ENCODE results near the gene C10orf71. TPM values are rescaled to one million over a fixed set of nuclear protein-coding genes. Genes with fewer than 3 reads are reported as not detected.

The C10orf71 gene
- total and polyA plus RNA-seq, 4 donors, result not detected

DNA sequence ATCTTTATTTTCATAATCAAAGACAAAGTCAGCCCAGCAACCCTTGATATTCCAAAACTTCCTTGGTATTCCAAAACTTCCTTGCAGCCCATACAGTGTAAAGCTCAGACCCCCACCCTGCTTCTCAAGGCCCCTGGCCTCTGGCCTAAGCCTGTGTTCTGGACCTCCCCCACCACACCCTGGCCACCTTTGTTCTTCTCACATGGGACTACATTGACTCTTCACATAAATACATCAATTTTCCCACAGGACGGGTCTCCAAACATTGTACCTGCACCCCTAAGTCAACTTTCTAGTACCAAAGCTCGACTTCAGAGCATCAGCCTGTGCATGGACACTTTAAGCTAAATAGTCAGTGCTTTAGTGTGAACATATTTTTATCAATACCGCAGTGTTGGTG lies 56.3 kb downstream of the C10orf71 start:
- H3K36me3 ChIP-seq (ENCODE audit: control insufficient read depth in 4 of 4, insufficient read depth in 4 of 4, low read length in 4 of 4), result no peaks in the 10 kb centered on the region
- TF ChIP-seq, protein P1, sequence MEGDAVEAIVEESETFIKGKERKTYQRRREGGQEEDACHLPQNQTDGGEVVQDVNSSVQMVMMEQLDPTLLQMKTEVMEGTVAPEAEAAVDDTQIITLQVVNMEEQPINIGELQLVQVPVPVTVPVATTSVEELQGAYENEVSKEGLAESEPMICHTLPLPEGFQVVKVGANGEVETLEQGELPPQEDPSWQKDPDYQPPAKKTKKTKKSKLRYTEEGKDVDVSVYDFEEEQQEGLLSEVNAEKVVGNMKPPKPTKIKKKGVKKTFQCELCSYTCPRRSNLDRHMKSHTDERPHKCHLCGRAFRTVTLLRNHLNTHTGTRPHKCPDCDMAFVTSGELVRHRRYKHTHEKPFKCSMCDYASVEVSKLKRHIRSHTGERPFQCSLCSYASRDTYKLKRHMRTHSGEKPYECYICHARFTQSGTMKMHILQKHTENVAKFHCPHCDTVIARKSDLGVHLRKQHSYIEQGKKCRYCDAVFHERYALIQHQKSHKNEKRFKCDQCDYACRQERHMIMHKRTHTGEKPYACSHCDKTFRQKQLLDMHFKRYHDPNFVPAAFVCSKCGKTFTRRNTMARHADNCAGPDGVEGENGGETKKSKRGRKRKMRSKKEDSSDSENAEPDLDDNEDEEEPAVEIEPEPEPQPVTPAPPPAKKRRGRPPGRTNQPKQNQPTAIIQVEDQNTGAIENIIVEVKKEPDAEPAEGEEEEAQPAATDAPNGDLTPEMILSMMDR (IDR thresholded peaks at IDR 0.05; ENCODE audit: control extremely low read depth, extremely low read depth), result no peak
- WGBS, 2 donors, result 90 to 95% methylated on average over 3 of the region's 3 CpGs

DNA sequence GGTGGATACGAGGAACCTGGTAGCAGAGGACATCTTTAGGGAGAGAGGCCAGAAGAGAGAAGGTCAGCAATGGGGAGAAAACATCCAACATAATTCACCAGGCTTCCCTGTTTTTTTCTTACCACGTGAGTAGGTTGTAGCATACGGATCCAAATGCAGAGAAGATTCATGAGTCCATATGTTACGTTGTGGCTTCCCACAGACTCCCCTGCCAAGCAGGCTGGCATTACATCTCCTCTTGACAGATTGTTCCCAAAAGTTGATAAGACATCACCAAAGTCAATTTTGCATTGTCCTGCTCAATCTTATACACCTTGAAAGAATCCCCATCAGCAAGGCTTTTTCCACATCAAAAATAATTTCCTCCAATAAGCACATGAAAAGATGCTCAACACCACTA lies 57.2 kb downstream of the C10orf71 start:
- Histone ChIP-seq H3K4me1 (ENCODE audit: control insufficient read depth in 5 of 5, insufficient read depth in 5 of 5, low read length in 5 of 5) (peaks cover 0 to 10% (median 5%) of the 10 kb centered on the region in 5 donors), H3K36me3 (ENCODE audit: control insufficient read depth in 4 of 4, insufficient read depth in 4 of 4, low read length in 4 of 4) (no peaks in the 10 kb centered on the region), H3K9ac (ENCODE audit: insufficient read depth in 1 of 2, low read length in 2 of 2) (no peak overlapping the region), H3K27ac (ENCODE audit: low read depth in 1 of 2, low read length in 1 of 2) (no peak overlapping the region), H3K27me3 (ENCODE audit: control insufficient read depth in 3 of 3, insufficient read depth in 3 of 3, low read length in 2 of 3) (no peaks in the 10 kb centered on the region), H3K9me3 (ENCODE audit: control insufficient read depth in 4 of 4, insufficient read depth in 3 of 4, low read length in 3 of 4) (peaks cover 0 to 5% (median 0%) of the 10 kb centered on the region in 4 donors), H3K4me3 (no peak overlapping the region)
- DNase-seq (no peak), ATAC-seq (ENCODE audit: insufficient read depth, low FRiP score) (no peak)
- WGBS, 2 donors, result 90 to 91% methylated on average over 4 of the region's 4 CpGs
- TF ChIP-seq, protein P1 (IDR thresholded peaks at IDR 0.05; ENCODE audit: control extremely low read depth, extremely low read depth), result no peak

More for the DNA sequence above, 56.3 kb downstream of the C10orf71 start:
- no peaks in the 10 kb centered on the region for H3K27me3 ChIP-seq (ENCODE audit: control insufficient read depth in 3 of 3, insufficient read depth in 3 of 3, low read length in 2 of 3)
- H3K4me3 ChIP-seq, result no peak overlapping the region
- DNase-seq (no peak), ATAC-seq (ENCODE audit: insufficient read depth, low FRiP score) (no peak)
- no peak overlapping the region for H3K9ac ChIP-seq (ENCODE audit: insufficient read depth in 1 of 2, low read length in 2 of 2)
- no peak overlapping the region for H3K27ac ChIP-seq (ENCODE audit: low read depth in 1 of 2, low read length in 1 of 2)
- H3K4me1 ChIP-seq (ENCODE audit: control insufficient read depth in 5 of 5, insufficient read depth in 5 of 5, low read length in 5 of 5), result peaks cover 0 to 5% (median 1%) of the 10 kb centered on the region in 5 donors
- H3K9me3 ChIP-seq (ENCODE audit: control insufficient read depth in 4 of 4, insufficient read depth in 3 of 4, low read length in 3 of 4), result peaks cover 0 to 14% (median 0%) of the 10 kb centered on the region in 4 donors

DNA sequence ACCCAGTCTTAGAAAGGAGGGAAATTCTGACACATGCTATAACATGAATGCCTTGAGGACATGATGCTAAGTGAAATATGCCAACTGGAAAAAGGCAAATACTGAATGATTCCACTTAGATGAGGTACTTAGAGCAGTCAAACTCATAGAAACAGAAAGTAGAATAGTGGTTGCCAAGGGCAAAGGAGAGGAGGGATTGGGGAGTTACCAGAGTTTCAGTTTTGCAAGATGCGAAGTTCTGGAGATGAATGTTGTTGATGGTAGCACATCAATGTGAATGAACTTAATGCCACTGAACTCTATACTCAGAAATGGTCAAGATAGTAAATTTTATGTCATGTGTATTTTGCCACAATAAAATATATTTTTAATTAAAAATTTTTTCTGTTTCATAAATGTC lies 58.0 kb downstream of the C10orf71 start:
- Histone ChIP-seq H3K27ac (ENCODE audit: low read depth in 1 of 2, low read length in 1 of 2) (no peak overlapping the region), H3K4me3 (no peak overlapping the region), H3K9me3 (ENCODE audit: control insufficient read depth in 4 of 4, insufficient read depth in 3 of 4, low read length in 3 of 4) (peaks cover 0 to 4% (median 0%) of the 10 kb centered on the region in 4 donors), H3K27me3 (ENCODE audit: control insufficient read depth in 3 of 3, insufficient read depth in 3 of 3, low read length in 2 of 3) (no peaks in the 10 kb centered on the region), H3K4me1 (ENCODE audit: control insufficient read depth in 5 of 5, insufficient read depth in 5 of 5, low read length in 5 of 5) (peaks cover 0 to 10% (median 5%) of the 10 kb centered on the region in 5 donors), H3K36me3 (ENCODE audit: control insufficient read depth in 4 of 4, insufficient read depth in 4 of 4, low read length in 4 of 4) (no peaks in the 10 kb centered on the region), H3K9ac (ENCODE audit: insufficient read depth in 1 of 2, low read length in 2 of 2) (no peak overlapping the region)
- TF ChIP-seq, protein P1 (IDR thresholded peaks at IDR 0.05; ENCODE audit: control extremely low read depth, extremely low read depth), result no peak
- DNase-seq (no peak), ATAC-seq (ENCODE audit: insufficient read depth, low FRiP score) (no peak)
- 86 to 94% methylated on average over 1 of the region's 1 CpG for WGBS, 2 donors

DNA sequence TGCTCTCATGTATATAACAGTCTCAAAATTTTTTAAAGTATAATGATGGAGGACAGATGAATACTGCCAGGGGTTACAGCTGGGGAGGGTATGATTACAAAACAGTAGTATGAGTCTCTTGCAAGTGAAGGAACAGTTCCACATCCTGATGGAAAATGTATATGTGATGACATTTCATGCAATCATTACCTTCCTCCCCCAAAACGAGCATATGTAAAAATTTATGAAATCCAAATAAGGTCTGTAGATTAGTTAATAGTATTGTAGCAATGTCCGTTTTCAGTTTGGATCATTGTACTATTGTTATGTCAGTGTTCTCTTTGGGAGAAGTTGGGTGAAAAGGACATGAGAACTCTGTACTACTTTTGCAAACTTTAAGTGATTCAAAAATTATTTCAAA lies 58.9 kb downstream of the C10orf71 start:
- peaks cover 0 to 10% (median 5%) of the 10 kb centered on the region in 5 donors for H3K4me1 ChIP-seq (ENCODE audit: control insufficient read depth in 5 of 5, insufficient read depth in 5 of 5, low read length in 5 of 5)
- no peaks in the 10 kb centered on the region for H3K27me3 ChIP-seq (ENCODE audit: control insufficient read depth in 3 of 3, insufficient read depth in 3 of 3, low read length in 2 of 3)
- DNase-seq (no peak), ATAC-seq (ENCODE audit: insufficient read depth, low FRiP score) (no peak)
- no peak overlapping the region for H3K9ac ChIP-seq (ENCODE audit: insufficient read depth in 1 of 2, low read length in 2 of 2)
- H3K36me3 ChIP-seq (ENCODE audit: control insufficient read depth in 4 of 4, insufficient read depth in 4 of 4, low read length in 4 of 4), result no peaks in the 10 kb centered on the region
- WGBS, 2 donors, result 31 to 62% methylated on average over 2 of the region's 2 CpGs
- no peak overlapping the region for H3K27ac ChIP-seq (ENCODE audit: low read depth in 1 of 2, low read length in 1 of 2)
- no peak overlapping the region for H3K4me3 ChIP-seq
- TF ChIP-seq, protein P1 (IDR thresholded peaks at IDR 0.05; ENCODE audit: control extremely low read depth, extremely low read depth), result no peak
- H3K9me3 ChIP-seq (ENCODE audit: control insufficient read depth in 4 of 4, insufficient read depth in 3 of 4, low read length in 3 of 4), result peaks cover 0 to 4% (median 0%) of the 10 kb centered on the region in 4 donors
